ENCODE measurements around the gene PSIP1.
A peak's percentile ranks its signal among the peaks of the same experiment; 100 is the strongest.
"Not testable (repeated sequence)": the region's sequence is repeated elsewhere in the genome, so short reads cannot be mapped to it uniquely, and the experiment has no call there.

Gene PSIP1

GRCh38 chr9:15438891-15439290, 71.9 kb downstream of the PSIP1 start:
- DNase-seq (ENCODE audit: low read depth) = no peak
- no peak for TF ChIP-seq CTCF (IDR thresholded peaks at IDR 0.05; ENCODE audit: insufficient read depth, low read depth, low read length, missing control alignments)

GRCh38 chr9:15433661-15434060, 77.1 kb downstream of the PSIP1 start:
- no peak overlapping the region for H3K4me3 ChIP-seq (ENCODE audit: low read depth, low read length)
- TF ChIP-seq CTCF (IDR thresholded peaks at IDR 0.05; ENCODE audit: insufficient read depth, low read depth, low read length, missing control alignments) = no peak
- peak; percentile 16 for DNase-seq (ENCODE audit: low read depth)

More at GRCh38 chr9:15438891-15439290, 71.9 kb downstream of the PSIP1 start:
- no peak overlapping the region for H3K4me3 ChIP-seq (ENCODE audit: low read depth, low read length)

GRCh38 chr9:15433191-15433590, 77.6 kb downstream of the PSIP1 start:
- DNase-seq (ENCODE audit: low read depth) = no peak
- no peak overlapping the region for H3K4me3 ChIP-seq (ENCODE audit: low read depth, low read length)
- TF ChIP-seq CTCF (IDR thresholded peaks at IDR 0.05; ENCODE audit: insufficient read depth, low read depth, low read length, missing control alignments) = no peak

GRCh38 chr9:15430920-15431844, 79.6 kb downstream of the PSIP1 start:
- no peak overlapping the region for H3K4me3 ChIP-seq (ENCODE audit: low read depth, low read length)
- no peak for TF ChIP-seq CTCF (IDR thresholded peaks at IDR 0.05; ENCODE audit: insufficient read depth, low read depth, low read length, missing control alignments)
- DNase-seq (ENCODE audit: low read depth) = no peak

GRCh38 chr9:15427702-15428101, 83.1 kb downstream of the PSIP1 start:
- DNase-seq (ENCODE audit: low read depth) = peak; percentile 10
- not testable (repeated sequence) for H3K4me3 ChIP-seq (ENCODE audit: low read depth, low read length)

GRCh38 chr9:15426019-15426418, 84.8 kb downstream of the PSIP1 start:
- H3K4me3 ChIP-seq (ENCODE audit: low read depth, low read length) = peak overlapping the region; percentile 25; the same call in 1 of the 2 replicates
- TF ChIP-seq CTCF (IDR thresholded peaks at IDR 0.05; ENCODE audit: insufficient read depth, low read depth, low read length, missing control alignments) = no peak
- DNase-seq (ENCODE audit: low read depth) = peak; percentile 80

GRCh38 chr9:15423231-15423985, 87.4 kb downstream of the PSIP1 start:
- no peak for TF ChIP-seq CTCF (IDR thresholded peaks at IDR 0.05; ENCODE audit: insufficient read depth, low read depth, low read length, missing control alignments)
- peak overlapping the region; percentile 74 for H3K4me3 ChIP-seq (ENCODE audit: low read depth, low read length)
- DNase-seq (ENCODE audit: low read depth) = peak; percentile 40

Measured in GM12865 (cell line).